Erythroblast (primary cell): ENCODE data around the gene CTSG.
"Not testable (repeated sequence)": the region's sequence is repeated elsewhere in the genome, so short reads cannot be mapped to it uniquely, and the experiment has no call there.

Experiments used
- GATA1 ChIP-seq: IDR thresholded peaks from 2 replicates; pipeline ENCODE4 v1.6.1; 2011; ENCODE audit warnings: low read depth, mild to moderate bottlenecking, control low read depth, low read length, moderate library complexity
- POLR2A ChIP-seq: IDR thresholded peaks from 2 replicates; pipeline ENCODE4 v1.6.1; 2011; ENCODE audit warnings: mild to moderate bottlenecking, low read length

DNA sequence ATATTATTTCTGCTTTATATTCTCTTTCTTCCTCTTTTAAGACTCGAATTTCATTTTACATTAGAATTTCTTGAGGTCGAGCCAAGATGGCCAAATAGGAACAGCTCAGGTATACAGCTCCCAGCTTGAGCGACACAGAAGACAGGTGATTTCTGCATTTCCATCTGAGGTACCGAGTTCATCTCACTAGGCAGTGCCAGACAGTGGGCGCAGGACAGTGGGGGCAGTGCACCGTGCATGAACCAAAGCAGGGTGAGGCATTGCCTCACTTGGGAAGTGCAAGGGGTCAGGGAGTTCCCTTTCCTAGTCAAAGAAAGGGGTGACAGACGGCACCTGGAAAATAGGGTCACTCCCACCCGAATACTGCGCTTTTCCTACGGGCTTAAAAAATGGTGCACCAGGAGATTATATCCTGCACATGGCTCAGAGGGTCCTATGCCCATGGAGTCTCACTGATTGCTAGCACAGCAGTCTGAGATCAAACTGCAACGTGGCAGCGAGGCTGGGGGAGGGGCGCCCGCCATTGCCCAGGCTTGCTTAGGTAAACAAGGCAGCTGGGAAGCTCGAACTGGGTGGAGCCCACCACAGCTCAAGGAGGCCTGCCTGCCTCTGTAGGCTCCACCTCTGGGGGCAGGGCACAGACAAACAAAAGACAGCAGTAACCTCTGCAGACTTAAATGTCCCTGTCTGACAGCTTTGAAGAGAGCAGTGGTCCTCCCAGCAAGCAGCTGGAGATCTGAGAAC, 50.0 kb downstream of the CTSG start:
- TF ChIP-seq POLR2A, GATA1: not testable (repeated sequence)
